Suprapubic skin (tissue), 3 donors: ENCODE measurements around the gene CXorf58.

Source experiments
- CTCF ChIP-seq, 2 donors: fragments of 200-600 bp in 1 of 2; fragments of 450-650 bp in 1 of 2; sonication (generic) in 1 of 2; IDR thresholded peaks; one replicate each; pipeline ENCODE4 v1.5.1; 2016 to 2019; ENCODE audit warnings: antibody characterized with exemption in 2 of 2, mild to moderate bottlenecking in 1 of 2, moderate library complexity in 1 of 2
- EP300 ChIP-seq: sonication (generic); formaldehyde crosslinking; IDR thresholded peaks from one replicate; pipeline ENCODE4 v1.6.1; 2017; ENCODE audit warnings: antibody characterized with exemption
- POLR2A ChIP-seq, 2 donors: fragments of 450-650 bp; IDR thresholded peaks; one replicate each; pipeline ENCODE4 v1.6.1; 2017; ENCODE audit warnings: antibody characterized with exemption in 2 of 2, mild to moderate bottlenecking in 2 of 2, moderate library complexity in 2 of 2

- TF ChIP-seq CTCF (IDR thresholded peaks at IDR 0.05) (no peak), POLR2A (IDR thresholded peaks at IDR 0.05) (no peak), EP300 (no peak)
These were observed 73.9 kb downstream of the CXorf58 start for GRCh38 chrX:23981711-23982110.
